Putamen (tissue), 1 donor: ENCODE results near the gene INPP5B.

Experiments
- DNase-seq: peaks from one replicate; pipeline ENCODE4 v3.0.0-alpha.2; 2016; ENCODE audit warnings: low spot score

The INPP5B gene

DNA sequence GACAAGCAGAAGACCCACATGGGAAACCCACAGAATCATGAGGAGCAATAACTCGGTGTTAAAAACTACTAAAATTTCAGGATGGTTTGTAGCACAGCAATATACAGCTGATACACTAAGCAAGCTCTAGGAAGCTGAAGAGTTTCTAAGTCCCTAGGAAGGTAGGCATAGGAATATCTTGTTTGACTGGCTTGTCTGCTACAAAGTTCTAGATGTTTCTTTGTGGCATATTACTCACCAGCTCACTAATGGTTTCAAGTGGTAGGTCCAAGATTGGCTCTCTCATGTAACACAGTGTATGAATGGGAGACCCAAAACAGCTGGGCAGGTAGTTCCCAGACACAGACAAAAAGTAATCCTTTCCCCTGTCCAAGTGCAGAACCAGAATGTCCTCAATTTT lies 74.2 kb downstream of the INPP5B start:
- DNase-seq = no peak

DNA sequence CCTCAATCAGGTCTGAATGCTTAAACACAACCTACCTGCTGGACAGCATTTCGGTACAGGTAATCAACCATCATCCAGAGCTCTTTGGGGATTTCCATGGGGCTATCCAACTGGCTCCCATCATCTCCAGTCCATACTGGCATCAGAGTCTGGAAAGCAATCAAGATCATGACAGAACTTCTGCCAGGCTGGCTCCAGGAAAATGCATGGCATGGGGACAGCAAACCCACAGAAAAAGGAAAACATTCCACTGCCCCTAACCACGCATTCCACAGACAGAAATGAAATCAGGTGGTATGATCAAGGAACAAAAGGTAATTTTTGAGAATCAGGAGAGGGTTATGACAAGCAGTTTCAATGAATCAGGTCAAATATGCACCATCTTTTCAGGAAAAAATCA lies 78.4 kb downstream of the INPP5B start:
- no peak for DNase-seq

DNA sequence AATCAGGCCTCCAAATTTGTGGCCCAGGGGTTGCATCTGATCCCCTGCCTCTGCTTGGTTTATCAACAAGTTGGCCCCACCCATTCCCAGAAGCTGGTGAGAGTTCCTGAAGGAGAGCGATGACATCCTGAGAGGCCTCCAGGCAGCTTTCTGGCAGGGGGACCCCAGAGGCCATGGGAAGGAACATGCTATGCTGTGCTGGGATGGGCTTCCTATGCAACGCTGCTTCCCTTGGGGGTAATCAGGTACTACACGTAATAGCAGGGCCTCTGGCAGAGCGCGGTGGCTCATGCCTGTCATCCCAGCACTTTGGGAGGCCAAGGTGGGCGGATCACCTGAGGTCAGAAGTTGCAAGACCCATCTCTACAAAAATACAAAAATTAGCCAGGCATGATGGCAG lies 79.1 kb downstream of the INPP5B start:
- DNase-seq = no peak

DNA sequence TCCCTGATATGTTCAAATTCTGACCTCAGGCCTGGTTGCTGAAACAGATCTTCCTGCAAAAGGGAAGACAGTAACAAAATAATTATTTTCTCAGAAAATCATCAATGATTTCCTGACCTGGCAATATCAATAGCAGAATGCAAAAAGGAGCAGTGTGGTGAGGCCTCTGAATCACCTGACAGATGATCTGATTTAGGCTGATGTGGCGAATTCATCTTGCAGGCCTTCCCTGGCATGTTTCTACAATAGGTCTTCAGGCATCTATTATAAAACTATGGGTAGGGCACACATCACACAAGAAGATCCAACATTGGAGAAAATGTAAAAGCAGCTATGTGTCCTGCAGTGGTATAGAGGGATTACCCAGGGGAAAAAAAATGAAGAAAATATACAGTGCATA lies 80.4 kb downstream of the INPP5B start:
- DNase-seq = no peak

DNA sequence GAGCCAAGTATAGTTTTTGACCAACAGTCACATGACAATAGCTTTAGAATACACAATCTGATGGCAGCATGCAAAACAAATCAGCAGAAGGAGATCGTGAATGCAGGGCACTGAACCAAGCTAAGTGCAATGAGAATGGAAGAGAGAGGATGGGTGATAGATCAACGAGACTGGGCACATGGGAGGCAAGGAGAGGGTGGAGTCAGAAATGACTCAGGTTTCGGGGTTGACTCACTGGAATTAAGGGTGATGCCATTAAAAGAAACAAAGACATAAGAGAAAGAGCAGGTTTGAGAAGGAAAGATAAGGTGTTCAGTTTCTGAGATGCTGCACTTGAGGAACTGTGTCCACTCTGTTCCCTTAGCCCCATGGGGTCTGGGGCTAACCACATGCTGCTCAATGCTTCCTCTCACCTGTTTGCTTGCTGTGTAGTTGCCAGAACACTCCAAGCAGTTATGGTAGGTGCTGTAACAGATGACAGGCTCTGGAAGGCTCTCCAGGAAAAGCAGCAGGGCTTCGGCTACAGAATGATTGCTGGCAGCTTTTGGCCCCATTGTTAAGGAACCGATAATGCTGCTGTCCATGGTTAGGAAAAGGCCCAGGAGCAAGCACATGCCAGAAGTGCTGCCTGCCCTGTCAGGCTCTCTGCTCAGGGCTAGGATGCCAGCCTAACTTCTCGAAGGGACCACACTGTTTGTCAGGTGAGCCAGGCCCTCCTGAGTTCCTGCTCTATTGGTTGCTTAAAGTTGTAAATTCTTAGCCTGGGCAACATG lies 81.3 kb downstream of the INPP5B start:
- DNase-seq = no peak

DNA sequence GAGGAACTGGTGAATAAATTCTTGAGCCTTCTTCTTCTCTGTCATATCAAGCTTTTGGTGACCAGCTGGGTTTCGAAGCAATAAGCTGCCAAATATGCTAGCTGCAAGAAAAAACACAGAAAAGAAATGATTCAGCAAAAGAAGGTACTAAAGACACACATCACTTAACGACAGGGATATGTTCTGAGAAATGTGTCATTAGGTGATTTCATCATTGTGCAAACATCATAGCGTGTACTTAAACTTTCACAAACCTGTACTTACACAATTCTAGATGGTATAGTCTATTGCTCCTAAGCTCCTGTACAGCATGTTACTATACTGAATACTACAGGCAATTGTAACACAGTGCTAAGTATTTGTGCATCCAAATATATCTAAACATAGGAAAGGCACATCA lies 84.5 kb downstream of the INPP5B start:
- DNase-seq = no peak

DNA sequence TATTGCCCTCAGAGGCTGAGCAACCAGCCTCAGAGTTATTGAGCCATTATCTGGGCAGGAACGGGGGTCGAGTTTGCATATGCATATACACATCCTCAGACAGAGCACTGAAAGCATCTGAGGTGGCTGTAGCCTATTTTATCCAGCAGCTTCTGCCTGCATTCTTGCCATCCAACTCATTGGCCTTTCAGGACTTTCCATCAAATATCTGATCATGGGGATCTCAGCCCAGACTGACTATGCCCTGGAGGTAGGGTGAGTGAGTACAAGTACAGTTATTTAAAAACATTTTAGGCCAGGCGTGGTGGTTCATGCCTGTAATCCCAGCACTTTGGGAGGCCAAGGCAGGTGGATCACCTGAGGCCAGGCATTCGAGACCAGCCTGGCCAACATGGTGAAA lies 85.7 kb downstream of the INPP5B start:
- DNase-seq = no peak

DNA sequence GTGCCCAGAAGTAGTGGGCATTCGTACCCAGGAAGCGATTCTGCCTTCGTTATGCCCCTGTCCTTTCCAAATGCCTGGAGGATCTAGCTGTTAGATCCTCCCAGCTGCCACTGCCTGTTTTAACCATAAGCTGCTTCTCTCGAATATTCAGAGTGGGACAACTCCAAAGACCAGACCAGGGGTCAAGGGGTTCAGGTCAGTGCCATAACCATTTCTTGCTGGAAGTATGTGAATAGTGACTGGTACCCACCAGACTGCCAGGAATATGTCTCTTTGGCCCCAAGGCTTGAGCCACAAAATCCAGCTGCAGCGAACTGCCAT lies 86.5 kb downstream of the INPP5B start:
- DNase-seq = no peak

DNA sequence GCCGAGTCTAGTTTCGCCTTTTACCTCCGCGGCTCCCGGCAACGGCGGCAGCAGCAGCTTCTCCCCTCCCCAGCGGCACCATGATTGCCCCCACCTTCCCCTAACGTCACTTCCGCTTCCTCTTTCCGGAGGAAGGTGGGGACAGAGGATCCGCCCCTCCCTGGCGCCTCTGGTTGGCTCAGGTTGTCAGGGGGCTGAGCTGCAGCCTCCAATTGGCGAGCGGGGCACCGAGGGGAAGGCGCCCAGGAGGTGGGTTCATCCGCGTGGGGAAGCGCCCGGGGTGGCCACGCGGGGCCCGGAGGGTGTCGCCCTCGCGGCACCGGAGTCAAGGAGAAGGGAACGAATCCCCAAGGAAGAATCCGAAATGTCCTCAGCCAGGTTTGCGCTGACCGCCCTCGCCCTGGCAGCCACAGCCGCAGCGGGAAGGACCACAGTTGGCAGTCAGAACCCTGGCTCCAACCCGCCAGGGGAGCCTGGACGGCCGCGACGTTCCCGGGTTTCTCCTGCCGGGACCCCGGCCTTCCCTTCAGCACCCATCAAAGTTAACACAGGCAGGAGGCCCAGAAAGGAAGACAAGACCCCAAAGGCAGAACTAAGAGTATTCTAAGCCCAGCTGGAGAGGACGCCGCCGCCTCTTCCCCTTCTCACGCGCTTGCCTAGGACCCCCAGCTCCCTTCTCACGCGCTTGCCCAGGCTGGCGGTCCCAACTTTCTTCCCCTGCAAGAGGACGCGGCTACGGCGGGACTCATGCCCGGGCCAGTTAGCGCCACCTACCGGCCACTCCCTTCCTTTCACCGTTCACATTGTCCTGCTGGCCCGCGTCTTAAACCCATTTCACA lies 87.1 kb downstream of the INPP5B start, which contains the start of gene MTF1:
Gene MTF1, minus strand, starts transcription at position 86 of the 839 bp plus-strand sequence. CDS start 1,934 bp downstream, outside the sequence.
- peak; percentile 98 for DNase-seq

DNA sequence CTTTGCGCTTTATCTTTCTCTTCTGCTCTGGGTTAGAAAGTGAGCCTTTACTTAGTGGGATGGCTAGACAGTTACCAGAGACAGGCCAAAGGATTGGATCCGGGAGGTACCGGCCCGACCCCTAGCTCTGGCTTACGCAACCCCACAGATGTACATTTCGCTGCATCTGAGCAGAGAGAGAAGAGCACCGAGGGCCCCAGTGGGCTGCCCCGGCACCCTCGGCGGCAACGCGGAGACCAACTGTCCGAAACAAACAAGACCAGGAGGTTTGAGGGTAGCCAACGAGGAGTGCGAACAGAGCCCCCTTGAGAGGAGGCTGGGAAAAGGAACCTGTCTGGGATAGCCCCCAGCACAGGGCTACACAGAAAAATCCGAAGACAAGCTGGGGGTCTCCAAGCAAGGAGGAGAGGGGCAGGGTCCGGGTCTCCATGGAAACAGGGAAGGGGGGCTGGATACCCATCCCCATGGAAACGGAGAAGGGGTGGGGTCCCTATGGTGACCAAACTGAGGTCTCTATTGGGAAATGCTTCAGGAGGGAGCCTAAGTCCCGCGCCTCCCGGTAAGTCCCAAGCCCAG lies 87.8 kb downstream of the INPP5B start:
- DNase-seq = no peak

DNA sequence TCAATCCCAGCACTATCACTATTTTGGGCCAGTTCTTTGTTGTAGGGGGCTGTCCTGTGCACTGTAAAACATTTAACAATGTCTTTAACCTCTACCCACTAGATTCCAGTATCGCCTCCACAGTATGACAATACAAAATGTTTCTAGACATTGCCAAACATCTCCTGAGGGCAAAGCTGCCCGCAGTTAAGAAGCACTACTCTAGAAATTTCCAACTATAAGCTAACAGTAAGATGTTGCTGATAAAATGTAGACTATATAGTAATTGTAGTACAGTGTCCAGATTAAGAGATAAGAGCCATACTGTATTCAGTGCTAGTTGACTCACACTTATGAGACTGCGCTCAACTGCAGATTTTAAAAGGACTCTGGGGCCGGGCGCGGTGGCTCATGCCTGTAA lies 92.4 kb downstream of the INPP5B start:
- no peak for DNase-seq

DNA sequence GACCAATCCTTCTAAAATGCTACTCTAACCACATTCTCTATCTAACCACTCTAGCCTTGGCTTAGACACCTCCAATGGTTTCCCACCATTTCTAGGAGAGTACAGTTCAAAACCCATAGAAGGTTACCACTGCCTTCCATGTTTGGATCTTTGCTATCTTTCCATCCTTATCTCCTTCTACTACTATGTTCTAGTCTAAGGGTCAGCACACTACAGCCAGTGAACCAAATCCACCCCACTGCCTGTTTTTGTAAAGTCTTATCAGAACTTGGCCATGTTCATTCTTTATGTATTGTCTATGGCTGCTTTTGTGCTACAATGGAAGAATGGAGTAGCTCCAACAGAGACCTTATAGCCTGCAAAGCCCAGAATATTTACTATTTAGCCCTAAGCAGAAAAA lies 93.7 kb downstream of the INPP5B start:
- no peak for DNase-seq

DNA sequence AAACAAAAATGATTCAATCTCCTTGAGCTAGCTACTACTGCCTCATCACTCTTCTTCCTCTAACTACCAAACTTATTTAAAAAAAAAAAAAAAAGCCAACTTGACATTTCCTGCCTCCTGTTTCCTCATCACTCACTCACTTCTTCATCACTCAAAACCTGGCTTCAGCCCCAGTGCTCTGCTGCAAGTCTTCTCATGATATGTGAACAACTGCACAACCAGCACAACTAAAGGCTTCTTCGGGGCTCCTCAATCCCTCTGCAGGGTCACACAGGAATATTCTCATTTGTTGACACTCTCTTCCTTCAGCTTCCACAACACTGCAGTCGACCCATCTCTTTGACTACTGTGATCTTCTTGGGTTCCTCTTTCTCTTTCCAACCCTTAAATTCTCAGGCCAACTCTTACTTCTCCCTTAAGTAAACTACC lies 95.1 kb downstream of the INPP5B start:
- DNase-seq = no peak

DNA sequence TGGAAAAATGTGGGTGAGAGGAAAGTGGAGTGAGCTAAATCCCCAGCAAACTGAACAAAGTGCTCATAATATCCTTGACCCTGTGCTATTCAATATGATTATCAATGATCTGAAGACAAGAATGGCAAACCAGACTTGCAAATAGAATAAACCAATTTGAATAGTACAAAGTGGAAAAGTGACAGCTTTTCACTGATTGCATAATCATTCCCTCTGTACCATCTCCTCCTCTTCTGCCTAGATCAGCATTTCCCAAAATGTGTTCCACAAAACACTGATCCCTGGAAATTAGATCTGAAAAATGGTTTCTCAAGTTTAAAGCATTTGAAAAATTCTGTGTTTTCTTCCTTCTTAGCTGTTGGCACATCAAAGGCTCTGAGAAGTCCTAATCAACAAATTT lies 95.6 kb downstream of the INPP5B start:
- no peak for DNase-seq

DNA sequence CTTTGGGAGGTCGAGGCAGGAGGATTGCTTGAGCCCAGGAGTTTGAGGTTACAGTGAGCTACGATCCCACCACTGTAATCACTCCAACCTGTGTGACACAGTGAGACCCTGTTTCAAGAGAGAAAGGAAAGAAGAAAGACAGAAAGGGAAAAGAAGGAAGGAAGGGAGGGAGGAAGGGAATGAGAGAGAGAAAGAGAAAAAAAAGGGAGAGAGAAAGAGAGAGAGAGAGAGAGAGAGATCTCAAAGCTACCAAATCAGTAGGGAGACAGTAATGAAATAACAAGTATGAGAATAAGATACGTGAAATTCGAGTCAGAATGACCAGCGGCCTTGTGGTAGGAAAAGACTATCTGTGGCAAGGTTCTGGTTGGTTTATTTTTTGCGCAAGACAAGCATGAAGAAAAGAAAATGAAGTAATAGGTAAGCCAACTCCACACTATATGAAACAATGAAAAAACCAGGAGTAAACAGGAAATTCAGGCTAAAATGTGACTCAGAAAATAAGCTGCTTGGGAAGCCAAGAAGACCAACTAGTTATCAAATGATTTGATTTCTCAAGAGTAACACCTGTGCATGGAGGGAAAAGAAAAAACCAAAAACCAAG lies 96.4 kb downstream of the INPP5B start:
- no peak for DNase-seq

DNA sequence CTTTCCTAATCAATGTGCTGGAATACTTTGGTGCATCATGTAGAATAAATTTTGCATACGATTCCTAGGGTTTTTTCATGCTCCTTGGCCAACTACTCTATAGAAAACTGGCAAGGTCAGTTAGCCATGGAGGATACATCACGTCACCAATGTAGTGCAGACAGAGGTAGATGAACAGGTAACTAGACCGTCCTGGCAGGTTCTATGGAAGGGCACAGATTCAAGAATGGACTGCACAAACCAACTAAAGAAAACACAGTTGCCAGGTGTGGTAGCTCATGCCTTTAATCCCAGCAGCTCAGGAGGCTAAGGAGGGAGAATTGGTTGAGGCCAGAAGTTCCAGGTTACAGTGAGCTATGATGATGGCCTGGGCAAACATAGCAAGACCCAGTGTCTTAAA lies 97.4 kb downstream of the INPP5B start:
- no peak for DNase-seq

DNA sequence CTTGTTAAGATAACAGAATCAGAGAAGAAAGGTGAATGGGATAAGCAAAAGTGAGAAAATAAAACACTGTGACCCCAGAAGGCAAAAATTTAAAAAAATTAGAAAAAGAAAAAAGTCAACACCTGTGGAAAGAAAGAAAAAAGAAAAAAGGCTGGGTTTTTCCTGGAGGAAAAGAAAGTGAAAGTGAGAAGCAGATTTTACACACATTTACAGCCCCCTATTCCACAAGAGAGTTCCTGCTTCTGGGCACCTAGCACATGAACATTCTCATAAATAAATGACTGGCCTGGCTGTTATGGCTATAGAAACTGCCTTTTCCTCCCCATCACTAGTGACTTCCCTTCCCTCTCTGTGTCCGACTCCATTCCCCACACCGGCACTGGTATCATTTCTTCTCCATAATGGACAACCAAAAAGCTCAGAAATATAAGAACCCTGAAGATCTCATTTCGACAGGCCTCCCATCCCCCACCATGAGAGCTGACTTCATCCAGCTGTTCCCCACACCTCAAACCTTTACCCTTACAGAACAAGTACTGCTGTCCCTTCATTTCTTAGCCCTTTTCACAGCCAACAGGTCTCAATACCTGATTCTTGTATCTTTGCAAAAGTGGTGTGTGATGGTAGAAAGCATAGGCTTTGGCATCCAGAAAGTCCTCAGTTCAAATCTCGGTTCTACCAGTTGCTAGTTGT lies 100.1 kb downstream of the INPP5B start:
- no peak for DNase-seq

DNA sequence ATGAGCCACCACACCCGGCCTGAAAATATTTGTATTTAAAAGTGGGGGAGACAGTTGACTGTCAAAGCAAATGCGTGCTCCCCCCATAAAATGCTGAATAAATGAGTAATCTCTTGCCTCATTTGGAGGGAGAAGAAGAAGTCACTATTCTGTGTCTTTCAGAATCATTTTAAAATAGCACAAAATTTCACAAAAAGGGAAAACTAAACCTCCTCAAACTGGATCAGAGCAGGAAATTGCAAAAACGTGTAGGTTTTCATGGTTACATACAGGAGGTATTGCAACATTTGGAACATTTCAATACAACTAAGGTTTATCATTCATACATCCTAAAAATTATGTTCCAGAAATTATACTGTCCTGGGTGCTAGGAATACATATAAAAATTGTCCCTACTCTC lies 101.1 kb downstream of the INPP5B start:
- DNase-seq = no peak

DNA sequence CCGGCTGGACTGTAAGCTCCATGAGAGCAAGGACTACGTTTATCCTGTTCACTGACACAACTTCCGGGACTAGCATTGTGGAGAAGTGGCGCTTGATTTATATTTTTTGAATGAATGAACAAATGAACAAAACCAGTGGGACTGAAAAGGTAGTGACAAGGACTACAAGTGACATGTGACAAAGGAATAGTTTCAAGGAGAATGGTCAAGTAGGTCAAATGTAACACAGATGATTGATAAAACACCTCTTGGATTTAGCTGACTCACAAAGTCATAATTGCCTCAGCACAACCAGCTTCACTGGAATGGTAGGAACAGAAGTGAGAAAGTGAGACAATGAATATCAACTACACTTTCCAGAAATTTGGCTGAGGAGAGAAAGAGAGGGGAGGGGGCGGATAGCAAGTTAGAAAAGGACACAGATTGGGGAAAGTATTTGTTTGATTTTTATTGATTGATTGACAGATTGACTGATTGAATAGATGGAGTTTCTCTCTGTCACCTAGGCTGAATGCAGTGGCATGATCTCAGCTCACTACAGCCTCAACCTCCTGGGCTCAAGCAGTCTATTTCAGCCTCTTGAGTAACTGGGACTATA lies 101.7 kb downstream of the INPP5B start:
- no peak for DNase-seq

DNA sequence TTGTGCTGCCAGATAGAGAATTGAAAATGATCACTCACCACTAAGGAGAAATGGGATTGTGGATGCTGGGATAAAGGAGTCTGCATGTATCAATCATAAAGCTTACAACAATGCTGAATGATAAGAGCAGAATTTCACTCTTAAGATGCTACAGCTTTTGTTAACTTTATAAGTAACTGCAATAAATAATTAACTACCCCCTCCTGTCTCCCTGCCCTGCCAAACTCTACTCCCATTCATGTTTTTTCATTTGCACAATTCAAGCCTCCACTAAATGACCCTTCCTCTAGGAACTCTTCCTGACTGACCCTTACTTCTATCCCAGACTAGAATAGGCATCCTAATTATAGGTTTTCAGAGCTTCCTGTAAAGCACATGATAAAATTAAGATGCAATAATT lies 102.3 kb downstream of the INPP5B start:
- no peak for DNase-seq

DNA sequence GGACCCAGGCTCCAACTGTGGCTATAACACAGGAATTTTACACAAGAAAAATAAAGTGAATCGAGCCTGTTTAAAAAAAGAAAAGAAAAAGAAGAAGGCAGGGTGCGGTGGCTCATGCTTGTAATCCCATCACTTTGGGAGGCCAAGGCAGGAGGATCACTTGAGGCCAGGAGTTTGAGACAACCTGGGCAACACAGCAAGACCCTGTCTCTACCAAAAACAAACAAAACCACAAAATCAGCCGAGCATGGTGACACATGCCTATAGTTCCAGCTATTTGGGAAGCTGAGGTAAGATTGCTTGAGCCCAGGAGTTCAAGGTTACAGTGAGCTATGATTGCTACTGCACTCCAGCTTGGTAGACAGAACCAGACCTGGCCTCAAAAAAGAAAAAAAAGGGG lies 105.2 kb downstream of the INPP5B start:
- DNase-seq = no peak

DNA sequence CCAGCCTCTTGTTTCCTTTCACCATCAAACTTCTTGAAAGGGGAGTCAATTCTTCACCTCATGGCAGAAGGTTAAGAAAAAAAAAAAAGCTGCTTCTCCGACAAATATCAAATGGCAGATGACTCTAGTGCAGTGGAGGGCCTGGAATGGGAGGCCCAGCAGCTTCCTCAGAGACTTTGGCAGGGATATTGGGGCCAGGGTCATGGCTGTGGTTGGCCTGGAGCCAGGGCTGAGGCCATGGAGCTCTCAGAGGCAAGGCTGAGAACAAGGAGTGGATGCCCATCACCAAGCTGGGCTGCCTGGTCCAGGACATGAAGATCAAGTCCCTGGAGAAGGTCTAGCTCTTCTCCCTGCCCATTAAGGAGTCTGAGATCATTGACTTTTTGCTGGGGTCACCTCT lies 106.1 kb downstream of the INPP5B start:
- DNase-seq = no peak
